ENCODE measurements around the gene COL26A1.

COL26A1 gene

GRCh38 chr7:101373812-101374614, 11.3 kb downstream of the COL26A1 start:
- no peak for DNase-seq

DNA sequence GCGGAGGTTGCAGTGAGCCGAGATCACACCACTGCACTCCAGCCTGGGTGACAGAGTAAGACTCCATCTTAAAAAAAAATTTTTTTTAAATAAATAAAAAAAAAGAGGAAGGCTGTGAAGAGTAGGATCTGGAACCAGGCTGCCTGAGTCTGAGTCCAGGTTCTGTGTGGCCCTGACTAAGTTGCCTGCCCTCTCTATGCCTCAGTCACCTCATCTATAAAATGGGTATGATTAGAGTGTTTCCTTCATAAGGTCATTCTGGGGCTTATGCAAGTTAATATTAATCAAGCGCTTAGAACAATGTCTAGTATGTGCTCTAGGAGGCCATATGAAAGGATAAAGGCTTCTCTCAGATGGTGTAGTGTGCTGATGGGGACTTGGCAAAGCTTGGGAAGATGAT, 12.3 kb downstream of the COL26A1 start:
- no peak for DNase-seq

GRCh38 chr7:101376601-101377000, 13.9 kb downstream of the COL26A1 start:
- no peak for DNase-seq

DNA sequence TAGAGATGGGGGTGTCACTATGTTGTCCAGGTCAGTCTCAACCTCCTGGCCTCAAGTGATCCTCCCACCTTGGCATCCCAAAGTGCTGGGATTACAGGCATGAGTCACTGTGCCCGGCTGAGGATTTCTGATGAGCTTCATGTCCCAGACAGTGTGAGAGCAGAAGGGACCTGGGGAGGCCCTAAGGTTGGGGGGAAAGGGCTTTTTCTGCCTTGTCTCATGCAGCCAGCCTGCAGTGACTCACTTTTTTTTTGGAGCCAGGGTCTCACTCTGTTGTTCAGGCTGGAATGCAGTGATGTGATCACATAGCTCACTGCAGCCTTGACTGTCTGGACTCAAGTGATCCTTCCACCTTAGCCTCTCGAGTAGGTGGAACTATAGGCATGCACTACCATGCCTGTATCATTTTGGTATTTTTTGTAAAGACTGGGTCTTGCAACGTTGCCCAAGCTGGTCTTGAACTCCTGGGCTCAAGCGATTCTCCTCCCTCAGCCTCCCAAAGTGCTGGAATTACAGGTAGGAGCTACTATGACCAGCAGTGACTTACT, 14.6 kb downstream of the COL26A1 start:
- DNase-seq = no peak

- DNase-seq = no peak
Measured at GRCh38 chr7:101378751-101379174, 16.1 kb downstream of the COL26A1 start.

DNA sequence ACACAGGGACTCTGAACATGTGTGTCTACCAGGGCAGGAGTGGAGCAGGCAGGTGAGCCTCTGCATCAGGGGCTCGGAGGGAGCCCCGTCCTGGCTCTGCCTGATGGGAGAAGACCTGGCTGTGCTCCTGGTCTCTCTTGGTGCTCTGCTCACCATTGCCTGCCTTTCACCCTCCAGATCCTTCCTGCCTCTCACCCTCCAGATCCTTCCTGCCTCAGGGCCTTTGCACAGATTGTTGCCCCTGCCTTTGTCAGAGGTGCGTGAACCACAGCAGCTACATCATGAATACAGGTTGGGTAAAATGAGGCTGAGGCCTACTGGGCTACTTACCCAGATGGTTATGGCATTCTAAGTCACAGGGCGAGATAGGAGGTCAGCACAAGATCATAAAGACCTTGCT, 16.6 kb downstream of the COL26A1 start:
- DNase-seq = no peak

GRCh38 chr7:101381549-101382111, 19.0 kb downstream of the COL26A1 start:
- no peak for DNase-seq

GRCh38 chr7:101382937-101383336, 20.3 kb downstream of the COL26A1 start:
- DNase-seq = no peak

DNA sequence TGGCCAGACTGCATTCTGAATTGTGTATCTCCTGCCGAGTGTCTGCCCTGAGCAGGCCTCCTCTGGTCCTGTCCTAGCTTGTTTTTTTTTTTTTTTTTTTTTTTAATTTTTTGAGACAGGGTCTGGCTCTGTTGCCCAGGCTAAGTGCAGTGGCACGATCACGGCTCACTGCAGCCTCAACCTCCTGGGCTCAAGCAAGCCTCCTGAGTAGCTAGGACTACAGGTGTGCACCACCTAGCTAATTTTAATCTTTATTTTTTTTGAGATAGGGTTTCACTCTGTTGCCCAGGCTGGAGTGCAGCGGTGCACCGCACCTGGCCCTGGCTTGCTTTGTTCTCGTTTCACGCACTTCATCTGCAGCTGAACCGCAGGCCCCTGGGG, 23.5 kb downstream of the COL26A1 start:
- DNase-seq = no peak

DNA sequence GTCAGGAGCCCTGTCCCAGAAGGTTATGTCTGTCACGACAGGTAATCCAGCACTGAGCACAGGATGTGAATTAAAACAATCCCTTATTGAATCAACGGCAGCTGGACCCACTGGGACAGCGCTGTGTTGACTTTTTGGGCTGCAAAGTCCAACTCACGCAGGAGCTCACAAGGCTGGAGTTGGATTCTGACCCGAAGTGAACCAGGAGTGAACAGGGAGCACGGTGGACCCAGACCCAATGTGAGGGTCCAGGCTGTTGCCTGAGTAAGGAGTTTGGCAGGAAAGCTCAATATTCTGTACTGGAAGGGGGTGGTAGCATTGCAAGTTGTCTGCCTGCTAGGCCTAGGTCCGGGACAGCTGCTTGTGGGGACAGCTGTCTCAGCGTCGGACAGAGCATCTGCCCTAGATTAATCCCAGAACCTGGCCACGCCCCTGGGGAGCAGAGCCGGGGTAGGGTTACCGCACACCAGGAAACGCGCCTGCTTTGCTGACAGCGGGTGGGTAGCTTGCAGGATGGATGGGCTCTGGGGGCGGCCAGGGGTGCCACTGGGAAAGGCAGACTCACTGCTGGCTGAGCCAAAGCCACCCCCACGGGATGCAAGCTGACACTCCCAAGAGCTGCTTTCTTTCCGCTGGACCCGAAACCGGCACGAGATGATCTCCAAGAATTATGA, 24.0 kb downstream of the COL26A1 start:
- peak; percentile 65 for DNase-seq

- peak; percentile 85 for DNase-seq
Measured at GRCh38 chr7:101390901-101391301, 28.2 kb downstream of the COL26A1 start.

- no peak for DNase-seq
Measured at GRCh38 chr7:101391991-101392390, 29.3 kb downstream of the COL26A1 start.

- DNase-seq = no peak
Measured at GRCh38 chr7:101393865-101394264, 31.2 kb downstream of the COL26A1 start.

DNA sequence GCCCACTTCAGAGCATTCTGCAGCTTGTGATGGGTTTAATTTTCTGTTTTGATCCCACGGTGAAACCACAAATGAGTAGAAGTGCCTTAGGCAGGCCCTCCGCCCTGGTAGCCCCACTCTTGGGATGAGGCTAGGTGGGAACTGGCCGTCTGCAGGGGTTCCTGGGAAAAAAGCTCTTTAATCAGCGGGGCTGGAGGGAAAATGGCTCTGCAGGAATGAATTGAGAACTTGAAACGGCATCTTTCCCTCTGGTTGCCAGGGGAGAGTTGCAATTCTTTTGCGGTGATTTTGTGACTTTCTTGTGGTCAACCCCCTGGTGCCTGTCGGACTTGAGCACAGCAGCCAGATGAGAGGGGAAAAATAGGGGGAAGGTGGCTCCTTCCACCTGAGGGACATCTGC, 32.7 kb downstream of the COL26A1 start:
- DNase-seq = no peak

- no peak for DNase-seq
Measured at GRCh38 chr7:101397243-101397642, 34.6 kb downstream of the COL26A1 start.

GRCh38 chr7:101397770-101398324, 35.2 kb downstream of the COL26A1 start:
- no peak for DNase-seq

GRCh38 chr7:101398396-101399289, 36.0 kb downstream of the COL26A1 start:
- DNase-seq = no peak

DNA sequence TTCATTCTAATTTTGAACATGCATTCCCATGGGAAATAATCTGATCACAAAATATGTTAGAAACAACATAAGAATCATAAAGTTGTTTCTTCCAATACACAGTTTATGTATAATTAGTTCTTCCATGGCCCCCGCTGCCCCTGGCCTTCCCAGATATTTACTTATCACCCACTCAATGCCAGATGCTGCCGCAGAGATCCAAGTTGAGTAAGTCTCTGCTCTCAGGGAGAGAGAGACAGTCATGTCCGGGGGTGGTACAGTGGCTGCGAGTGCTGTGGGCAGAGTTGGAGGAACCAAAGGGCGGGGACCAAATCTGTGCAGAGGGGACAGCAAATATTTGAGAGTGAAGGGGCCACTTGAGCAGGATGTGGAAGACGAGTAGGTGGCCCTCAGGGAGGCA, 37.1 kb downstream of the COL26A1 start:
- DNase-seq = no peak

DNA sequence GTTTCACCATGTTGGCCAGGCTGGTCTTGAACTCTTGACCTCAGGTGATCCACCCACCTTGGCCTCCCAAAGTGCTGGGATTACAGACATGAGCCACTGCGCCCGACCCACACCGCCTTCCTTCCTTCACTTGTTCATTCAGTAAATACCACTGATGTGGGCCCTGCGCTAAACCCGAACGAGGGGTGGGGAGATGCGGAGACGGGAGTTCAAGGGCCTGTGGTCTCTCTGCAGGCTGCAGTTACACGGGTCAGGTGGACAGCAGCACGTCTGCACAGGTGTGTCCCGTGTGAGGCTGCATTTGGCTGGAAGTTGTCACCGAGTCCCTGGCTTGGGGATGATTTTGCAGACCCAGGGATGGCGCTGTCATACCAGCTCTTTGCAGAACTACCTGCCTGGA, 38.1 kb downstream of the COL26A1 start:
- DNase-seq = no peak

DNA sequence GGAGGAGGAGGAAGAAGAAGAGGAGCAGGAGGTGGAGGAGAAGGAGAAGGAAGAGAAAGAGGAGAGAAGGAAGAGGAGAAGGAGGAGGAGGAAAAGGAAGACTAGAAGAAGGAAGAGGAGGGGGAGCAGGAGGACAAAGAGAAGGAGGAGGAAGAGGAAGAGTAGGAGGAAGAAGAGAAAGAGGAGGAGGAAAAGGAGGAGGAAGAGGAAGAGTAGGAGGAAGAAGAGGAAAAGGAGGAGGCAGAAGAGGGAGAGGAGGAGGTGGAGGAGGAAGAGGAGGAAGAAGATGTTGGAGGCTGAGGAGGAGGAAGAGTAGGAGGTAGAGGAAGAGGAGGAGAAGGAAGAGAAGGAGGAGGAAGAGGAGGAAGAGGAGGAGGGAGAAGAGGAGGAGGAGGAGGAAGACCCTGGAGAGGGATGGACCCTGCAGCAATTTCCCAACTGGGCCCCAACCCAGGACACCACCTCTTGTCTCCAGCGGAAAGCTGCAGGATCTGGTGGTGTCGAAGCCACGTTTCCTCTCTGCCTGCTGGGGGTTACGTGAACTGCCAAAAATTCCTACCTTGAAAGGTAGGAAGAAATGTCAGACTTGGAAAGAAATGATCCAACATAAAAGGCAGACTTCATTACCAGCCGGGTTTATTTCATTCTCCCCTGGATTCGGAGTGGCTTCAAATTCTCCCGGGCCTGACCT, 38.9 kb downstream of the COL26A1 start:
- no peak for DNase-seq

DNA sequence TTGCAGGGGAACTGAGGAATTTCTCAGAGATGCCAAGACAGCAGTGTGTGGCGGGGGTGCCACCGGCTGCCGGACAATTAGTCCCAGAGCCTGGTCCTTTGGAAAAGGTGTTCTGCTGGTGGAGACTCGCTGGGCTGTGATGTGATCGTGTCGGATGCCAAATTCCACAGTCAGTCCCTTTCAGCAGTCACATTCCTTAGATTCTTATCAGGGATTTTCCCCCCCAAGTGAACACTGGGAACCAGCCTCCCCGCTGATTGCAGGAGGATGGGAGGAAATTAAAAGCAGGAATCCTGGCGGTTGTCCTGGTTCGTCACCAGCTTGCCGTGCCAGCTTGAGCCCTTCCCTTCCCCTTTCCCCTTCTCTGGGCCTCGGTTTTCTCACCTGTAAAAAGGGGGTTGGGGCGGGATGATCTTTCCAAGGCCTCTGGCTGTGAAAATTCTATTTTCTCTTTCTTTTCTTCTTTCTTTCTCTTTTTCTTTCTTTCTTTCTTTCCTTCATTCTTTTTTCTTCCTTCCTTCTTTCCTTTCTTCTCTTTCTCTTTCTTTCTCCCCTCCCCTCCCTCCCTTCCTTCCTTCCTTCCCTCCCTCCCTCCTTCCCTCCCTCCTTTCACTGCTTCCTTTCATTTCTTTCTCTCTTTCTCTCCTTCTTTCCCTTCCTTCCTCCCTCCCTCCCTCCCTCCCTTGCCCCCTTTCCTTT, 39.6 kb downstream of the COL26A1 start:
- DNase-seq = no peak

Measured in MV-4-11 (cell line).